IMR-90 (cell line): ENCODE results near the gene KMT2B. TPM values are rescaled to one million over a fixed set of nuclear protein-coding genes. Genes with fewer than 3 reads are reported as not detected.

ENCODE experiments used
- ATAC-seq: fragments of 200-7000 bp; cut with Tn5 transposase; 2 replicates; pipeline ENCODE4 v1.9.1; 2020; ENCODE audit warnings: low read depth, mild to moderate bottlenecking, moderate library complexity
- BruUV-seq: library from RNA; stranded (reverse); fragments of 400-500 nt; replicated peaks from 2 replicates; lab custom pipeline; 2021; lab: Mats Ljungman, UMichigan
- CTCF ChIA-PET: fragments of 300-600 bp; formaldehyde crosslinking; extraction: SDS; loops from one replicate; lab custom pipeline; 2021; ENCODE audit warnings: antibody characterized with exemption; lab: Yijun Ruan, JAX
- POLR2A ChIA-PET: fragments of 300-600 bp; sonication (Branson Sonifier 250); formaldehyde crosslinking; loops from one replicate; lab custom pipeline; 2022; ENCODE audit warnings: antibody characterized with exemption; ENCODE audit not compliant: unreplicated experiment; lab: Charles Lee
- DNase-seq: peaks from one replicate; pipeline ENCODE4 v3.0.0; 2013
- H2AFZ ChIP-seq: replicated peaks from 2 replicates; pipeline ENCODE3; 2013; ENCODE audit warnings: low read length, mild to moderate bottlenecking; ENCODE audit not compliant: poor library complexity
- H2AK5ac ChIP-seq: 2 replicates; pipeline ENCODE4 v1.6.1; 2013; ENCODE audit warnings: low read depth, low read length, inconsistent platforms
- H2AK9ac ChIP-seq: replicated peaks from 2 replicates; pipeline ENCODE3; 2013; ENCODE audit warnings: mild to moderate bottlenecking, low read depth, low read length, moderate library complexity; ENCODE audit not compliant: poor library complexity
- H2BK120ac ChIP-seq: 2 replicates; pipeline ENCODE4 v1.6.1; 2013; ENCODE audit warnings: low read depth, low read length, inconsistent platforms
- H2BK15ac ChIP-seq: 3 replicates; pipeline ENCODE4 v1.6.1; 2013; ENCODE audit warnings: low read depth, low read length, inconsistent platforms
- H2BK20ac ChIP-seq: 2 replicates; pipeline ENCODE4 v1.6.1; 2013; ENCODE audit warnings: low read depth, mild to moderate bottlenecking, inconsistent platforms, low read length, moderate library complexity
- H2BK5ac ChIP-seq: 2 replicates; pipeline ENCODE4 v1.6.1; 2013; ENCODE audit warnings: mild to moderate bottlenecking, low read depth, low read length, inconsistent platforms; ENCODE audit not compliant: poor library complexity, severe bottlenecking
- H3K14ac ChIP-seq: replicated peaks from 2 replicates; pipeline ENCODE4 v1.6.1; 2013; ENCODE audit warnings: low read depth, low read length, inconsistent platforms
- H3K18ac ChIP-seq: 2 replicates; pipeline ENCODE4 v1.6.1; 2013; ENCODE audit warnings: low read depth, low read length, control low read depth
- H3K23ac ChIP-seq: 2 replicates; pipeline ENCODE4 v1.6.1; 2013; ENCODE audit warnings: low read depth, low read length, inconsistent platforms
- H3K27ac ChIP-seq: 2 replicates; pipeline ENCODE4 v1.5.1; 2013; ENCODE audit warnings: mild to moderate bottlenecking, control low read depth, low read length; ENCODE audit not compliant: insufficient read depth
- H3K27me3 ChIP-seq: 2 replicates; pipeline ENCODE4 v1.6.1; 2013; ENCODE audit warnings: low read length; ENCODE audit not compliant: control insufficient read depth, insufficient read depth
- H3K36me3 ChIP-seq: 2 replicates; pipeline ENCODE4 v1.6.1; 2013; ENCODE audit warnings: low read length, mixed read lengths; ENCODE audit not compliant: control insufficient read depth, insufficient read depth
- H3K4ac ChIP-seq: 2 replicates; pipeline ENCODE4 v1.6.1; 2013; ENCODE audit warnings: low read depth, low read length, inconsistent platforms
- H3K4me1 ChIP-seq: 2 replicates; pipeline ENCODE4 v1.6.1; 2013; ENCODE audit warnings: low read length, mixed read lengths; ENCODE audit not compliant: control insufficient read depth, insufficient read depth
- H3K4me2 ChIP-seq: 2 replicates; pipeline ENCODE4 v1.6.1; 2013; ENCODE audit warnings: low read depth, mild to moderate bottlenecking, control low read depth, low read length, moderate library complexity
- H3K4me3 ChIP-seq: 2 replicates; pipeline ENCODE4 v1.5.1; 2013; ENCODE audit warnings: low read depth, mild to moderate bottlenecking, control low read depth, low read length, moderate library complexity; ENCODE audit not compliant: insufficient read depth
- H3K56ac ChIP-seq: 2 replicates; pipeline ENCODE4 v1.6.1; 2013; ENCODE audit warnings: low read length, inconsistent platforms; ENCODE audit not compliant: insufficient read depth; ENCODE audit errors: extremely low read depth
- H3K79me1 ChIP-seq, 2 experiments: 2 replicates each; pipeline ENCODE4 v1.6.1; 2013; ENCODE audit warnings: low read length in 2 of 2, inconsistent platforms in 1 of 2, low read depth in 1 of 2
- H3K9ac ChIP-seq: 2 replicates; pipeline ENCODE4 v1.6.1; 2013; ENCODE audit warnings: low read depth, low read length, control low read depth
- H3K9me1 ChIP-seq: 2 replicates; pipeline ENCODE4 v1.6.1; 2013; ENCODE audit warnings: low read length, inconsistent platforms; ENCODE audit not compliant: insufficient read depth
- H3K9me3 ChIP-seq: 2 replicates; pipeline ENCODE4 v1.6.1; 2013; ENCODE audit warnings: low read length; ENCODE audit not compliant: control insufficient read depth, insufficient read depth
- H4K20me1 ChIP-seq: 2 replicates; pipeline ENCODE4 v1.6.1; 2013; ENCODE audit warnings: low read length, inconsistent platforms; ENCODE audit not compliant: insufficient read depth
- H4K5ac ChIP-seq: 2 replicates; pipeline ENCODE4 v1.6.1; 2013; ENCODE audit warnings: mild to moderate bottlenecking, low read depth, low read length, control low read depth
- H4K8ac ChIP-seq, 2 experiments: 2 replicates each; pipeline ENCODE4 v1.6.1; 2013; ENCODE audit warnings: low read depth in 2 of 2, low read length in 2 of 2, control low read depth in 1 of 2, inconsistent platforms in 1 of 2
- H4K91ac ChIP-seq: 2 replicates; pipeline ENCODE4 v1.6.1; 2013; ENCODE audit warnings: low read depth, low read length, inconsistent platforms; ENCODE audit not compliant: insufficient read depth
- BHLHE40 ChIP-seq: fragments of 150-350 bp; IDR thresholded peaks from 2 replicates; pipeline ENCODE4 v1.6.1; 2016; ENCODE audit warnings: mild to moderate bottlenecking, low read depth, low read length
- CEBPB ChIP-seq: IDR thresholded peaks from 2 replicates; pipeline ENCODE4 v1.6.1; 2012; ENCODE audit warnings: low read depth, low read length, improper control_type of control experiment
- FOS ChIP-seq: fragments of 150-350 bp; IDR thresholded peaks from 2 replicates; pipeline ENCODE4 v1.6.1; 2016; ENCODE audit warnings: low read depth, low read length
- MAFK ChIP-seq: IDR thresholded peaks from 2 replicates; pipeline ENCODE4 v1.6.1; 2012; ENCODE audit warnings: low read depth, low read length, improper control_type of control experiment
- MAZ ChIP-seq: IDR thresholded peaks from 2 replicates; pipeline ENCODE4 v1.6.1; 2012; ENCODE audit warnings: low read depth, mild to moderate bottlenecking, low read length, improper control_type of control experiment, moderate library complexity, borderline replicate concordance
- MXI1 ChIP-seq: IDR thresholded peaks from 2 replicates; pipeline ENCODE4 v1.6.1; 2012; ENCODE audit warnings: low read depth, mild to moderate bottlenecking, low read length, moderate library complexity, borderline replicate concordance
- POLR2A ChIP-seq: IDR thresholded peaks from 2 replicates; pipeline ENCODE4 v1.6.1; 2012; ENCODE audit warnings: mild to moderate bottlenecking, low read depth, low read length
- RAD21 ChIP-seq: IDR thresholded peaks from 2 replicates; pipeline ENCODE4 v1.6.1; 2012; ENCODE audit warnings: low read length, improper control_type of control experiment
- RCOR1 ChIP-seq: IDR thresholded peaks from 2 replicates; pipeline ENCODE4 v1.6.1; 2012; ENCODE audit warnings: mild to moderate bottlenecking, low read length, improper control_type of control experiment; ENCODE audit not compliant: insufficient replicate concordance
- RFX5 ChIP-seq: IDR thresholded peaks from 2 replicates; pipeline ENCODE4 v1.8.0; 2012; ENCODE audit warnings: low read depth, mild to moderate bottlenecking, low read length, moderate library complexity
- SMC3 ChIP-seq: fragments of 150-350 bp; IDR thresholded peaks from 2 replicates; pipeline ENCODE4 v1.6.1; 2016; ENCODE audit warnings: low read depth, mild to moderate bottlenecking, antibody characterized with exemption, low read length, moderate library complexity
- WGBS, 2 experiments: methylation state at CpG; one replicate each; pipeline versions ENCODE4 v1.1.5 to v1.1.7; 2013; ENCODE audit warnings: missing lambda C conversion rate in 2 of 2; ENCODE audit not compliant: insufficient read length in 1 of 2; ENCODE audit errors: extremely low coverage in 2 of 2; 5-methylcytosine and 5-hydroxymethylcytosine counted together
- dilution Hi-C: fragments of 300-500 bp; cut with HindIII; formaldehyde crosslinking; loops from one replicate; pipeline ENCODE4 v1.14.3; 2018; ENCODE audit warnings: low sequenced_read_pairs; ENCODE audit not compliant: unreplicated experiment
- in situ Hi-C: fragments of 300-500 bp; cut with MboI; formaldehyde crosslinking; loops from 3 replicates; pipeline ENCODE4 v1.14.3; 2019; ENCODE audit warnings: low sequenced_read_pairs, inconsistent platforms, mixed read lengths
- intact Hi-C: fragments of 100-400 bp; cut with micrococcal nuclease; formaldehyde crosslinking; loops from 2 replicates; pipeline ENCODE4 v1.10.0; 2022
- polyA plus RNA-seq, 3 experiments: library from polyadenylated mRNA; depleted of rRNA; stranded (reverse); fragments of >200 nt; gene quantifications; 2 replicates each; pipeline ENCODE4 v1.2.3, GENCODE V29; 2012; ENCODE audit warnings: low replicate concordance in 1 of 3
- total RNA-seq: library from RNA; depleted of rRNA; stranded (reverse); fragments of >200 nt; gene quantifications from 2 replicates; pipeline ENCODE4 v1.2.3, GENCODE V29; 2012
- TF ChIP-seq, protein P1 (sequence below): fragments of 150-350 bp; IDR thresholded peaks from 2 replicates; pipeline ENCODE4 v1.6.1; 2016; ENCODE audit warnings: low read depth, mild to moderate bottlenecking, low read length, moderate library complexity, borderline replicate concordance
- TF ChIP-seq, protein P2 (sequence below): conservative IDR thresholded peaks from 2 replicates; pipeline ENCODE4 v1.5.1; 2012; ENCODE audit warnings: mild to moderate bottlenecking, low read depth, low read length, improper control_type of control experiment
- TF ChIP-seq, protein P3 (sequence below): fragments of 150-350 bp; IDR thresholded peaks from 2 replicates; pipeline ENCODE4 v1.6.1; 2017; ENCODE audit warnings: mild to moderate bottlenecking, antibody characterized with exemption, low read length, low read depth

The KMT2B gene
- total and polyA plus RNA-seq, 2 of the 4 experiments (the other 2 are of a cell fraction): 3.0 to 30.7 TPM

DNA sequence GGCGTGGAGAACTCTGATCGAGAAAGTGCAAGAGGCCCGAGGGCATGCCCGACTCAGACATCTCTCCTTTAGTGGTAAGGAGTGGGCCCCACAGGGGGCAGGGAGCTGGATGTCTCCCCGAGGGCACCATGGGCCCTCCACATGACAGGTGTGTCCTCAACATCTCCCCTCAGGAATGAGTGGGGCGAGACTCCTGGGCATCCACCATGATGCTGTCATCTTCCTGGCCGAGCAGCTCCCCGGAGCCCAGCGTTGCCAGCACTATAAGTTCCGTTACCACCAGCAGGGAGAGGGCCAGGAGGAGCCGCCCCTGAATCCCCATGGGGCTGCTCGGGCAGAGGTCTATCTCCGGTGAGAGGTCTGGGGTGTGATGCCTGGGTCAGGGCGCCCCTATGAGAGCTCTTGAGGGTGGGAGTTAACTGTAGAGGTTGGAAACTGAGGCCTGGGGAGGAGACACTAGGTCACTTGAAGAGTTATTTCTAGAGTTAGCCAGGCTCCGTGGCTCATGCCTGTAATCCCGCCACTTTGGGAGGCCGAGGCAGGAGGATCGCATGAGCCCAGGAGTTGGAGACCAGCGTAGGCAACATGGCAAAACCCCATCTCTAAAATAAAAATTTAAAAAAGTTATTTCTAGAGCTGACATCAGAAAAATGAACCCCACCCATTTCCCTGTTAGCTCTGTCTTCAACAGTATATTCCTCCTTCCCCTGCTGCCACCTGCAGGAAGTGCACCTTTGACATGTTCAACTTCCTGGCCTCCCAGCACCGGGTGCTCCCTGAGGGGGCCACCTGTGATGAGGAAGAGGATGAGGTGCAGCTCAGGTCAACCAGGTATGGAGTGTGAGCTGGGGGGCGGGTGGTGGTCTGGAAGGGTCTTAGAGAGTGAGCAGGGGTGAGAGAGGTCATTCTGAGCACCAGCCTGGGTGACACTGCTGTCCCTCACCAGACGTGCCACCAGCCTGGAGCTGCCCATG lies 19.4 kb downstream of the KMT2B start:
- Histone ChIP-seq H4K91ac (no peak overlapping the region), H3K14ac (no peak overlapping the region), H3K56ac (no peak overlapping the region), H2AK5ac (no peak overlapping the region), H3K27ac (no peak overlapping the region), H2AFZ (no peak overlapping the region), H3K9ac (no peak overlapping the region), H3K18ac (no peak overlapping the region), H3K36me3 (peaks cover 59% of the 10 kb centered on the region), H3K4ac (no peak overlapping the region), H3K4me1 (0 out of 2 replicates have a peak, but pooled peaks cover 3% of the 10 kb centered on the region), H3K79me1 (peaks cover 0 to 20% of the 10 kb centered on the region in 2 experiments; a peak in 2 of 4 replicates), H2BK20ac (no peak overlapping the region), H3K9me3 (no peaks in the 10 kb centered on the region), H2BK5ac (no peak overlapping the region), H2AK9ac (no peak overlapping the region), H3K9me1 (no peaks in the 10 kb centered on the region), H3K4me2 (no peak overlapping the region), H4K8ac (no peak overlapping the region), H2BK120ac (no peak overlapping the region), H3K27me3 (no peaks in the 10 kb centered on the region), H4K20me1 (no peaks in the 10 kb centered on the region; the same call in 1 of the 2 replicates), H3K4me3 (no peak overlapping the region), H3K23ac (no peak overlapping the region), H4K5ac (no peak overlapping the region), H2BK15ac (no peak overlapping the region)
- dilution Hi-C loops (no loop called here), in situ Hi-C loops (no loop called here), intact Hi-C loops (no loop called here)
- WGBS, 2 experiments: 97% methylated on average over 7 of the region's 22 CpGs; no CpG with 5 or more reads in 1 of the 2 experiments
- CTCF ChIA-PET: no interaction called here
- ATAC-seq (no peak), DNase-seq (no peak)
- POLR2A ChIA-PET: interaction anchor here (0.6 kb wide), 1 partner anchor 17 kb away, joined by 3 read pairs; no protein-coding TSS in a partner anchor
- no TSS peak for BruUV-seq
- TF ChIP-seq RCOR1 (no peak), RFX5 (no peak), MXI1 (no peak), MAZ (no peak), RAD21 (no peak), FOS (no peak), MAFK (no peak), POLR2A (no peak), SMC3 (no peak), CEBPB (no peak), BHLHE40 (no peak)
- TF ChIP-seq, protein P1, sequence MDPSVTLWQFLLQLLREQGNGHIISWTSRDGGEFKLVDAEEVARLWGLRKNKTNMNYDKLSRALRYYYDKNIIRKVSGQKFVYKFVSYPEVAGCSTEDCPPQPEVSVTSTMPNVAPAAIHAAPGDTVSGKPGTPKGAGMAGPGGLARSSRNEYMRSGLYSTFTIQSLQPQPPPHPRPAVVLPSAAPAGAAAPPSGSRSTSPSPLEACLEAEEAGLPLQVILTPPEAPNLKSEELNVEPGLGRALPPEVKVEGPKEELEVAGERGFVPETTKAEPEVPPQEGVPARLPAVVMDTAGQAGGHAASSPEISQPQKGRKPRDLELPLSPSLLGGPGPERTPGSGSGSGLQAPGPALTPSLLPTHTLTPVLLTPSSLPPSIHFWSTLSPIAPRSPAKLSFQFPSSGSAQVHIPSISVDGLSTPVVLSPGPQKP: no peak
- TF ChIP-seq, protein P2, sequence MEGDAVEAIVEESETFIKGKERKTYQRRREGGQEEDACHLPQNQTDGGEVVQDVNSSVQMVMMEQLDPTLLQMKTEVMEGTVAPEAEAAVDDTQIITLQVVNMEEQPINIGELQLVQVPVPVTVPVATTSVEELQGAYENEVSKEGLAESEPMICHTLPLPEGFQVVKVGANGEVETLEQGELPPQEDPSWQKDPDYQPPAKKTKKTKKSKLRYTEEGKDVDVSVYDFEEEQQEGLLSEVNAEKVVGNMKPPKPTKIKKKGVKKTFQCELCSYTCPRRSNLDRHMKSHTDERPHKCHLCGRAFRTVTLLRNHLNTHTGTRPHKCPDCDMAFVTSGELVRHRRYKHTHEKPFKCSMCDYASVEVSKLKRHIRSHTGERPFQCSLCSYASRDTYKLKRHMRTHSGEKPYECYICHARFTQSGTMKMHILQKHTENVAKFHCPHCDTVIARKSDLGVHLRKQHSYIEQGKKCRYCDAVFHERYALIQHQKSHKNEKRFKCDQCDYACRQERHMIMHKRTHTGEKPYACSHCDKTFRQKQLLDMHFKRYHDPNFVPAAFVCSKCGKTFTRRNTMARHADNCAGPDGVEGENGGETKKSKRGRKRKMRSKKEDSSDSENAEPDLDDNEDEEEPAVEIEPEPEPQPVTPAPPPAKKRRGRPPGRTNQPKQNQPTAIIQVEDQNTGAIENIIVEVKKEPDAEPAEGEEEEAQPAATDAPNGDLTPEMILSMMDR: no peak
- TF ChIP-seq, protein P3, sequence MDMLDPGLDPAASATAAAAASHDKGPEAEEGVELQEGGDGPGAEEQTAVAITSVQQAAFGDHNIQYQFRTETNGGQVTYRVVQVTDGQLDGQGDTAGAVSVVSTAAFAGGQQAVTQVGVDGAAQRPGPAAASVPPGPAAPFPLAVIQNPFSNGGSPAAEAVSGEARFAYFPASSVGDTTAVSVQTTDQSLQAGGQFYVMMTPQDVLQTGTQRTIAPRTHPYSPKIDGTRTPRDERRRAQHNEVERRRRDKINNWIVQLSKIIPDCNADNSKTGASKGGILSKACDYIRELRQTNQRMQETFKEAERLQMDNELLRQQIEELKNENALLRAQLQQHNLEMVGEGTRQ: no peak
